Activated naive CD8-positive, alpha-beta T cell treated with anti-CD3 and anti-CD28 coated beads, Interleukin-2, amount 10 ng/mL, durations not matched to agents 7 days and 5 days (primary cell): ENCODE results near the gene TRPC1. TPM values are rescaled to one million over a fixed set of nuclear protein-coding genes. Genes with fewer than 3 reads are reported as not detected.

Experiments used
- ATAC-seq: fragments of 150-1000 bp; cut with Tn5 transposase; one replicate; pipeline ENCODE4 v1.10.0; 2021; ENCODE audit warnings: low read depth, moderate library complexity
- POLR2A ChIA-PET: fragments of 350-600 bp; sonication (Branson Sonifier 250); formaldehyde crosslinking; loops from one replicate; lab custom pipeline; 2021; ENCODE audit warnings: antibody characterized with exemption; lab: Charles Lee
- DNase-seq: peaks from one replicate; pipeline ENCODE4 v3.0.0; 2021
- H3K27ac Mint-ChIP-seq: one replicate; pipeline ENCODE4 v1.8.0; 2022; ENCODE audit warnings: mild to moderate bottlenecking, mixed read lengths
- H3K27me3 Mint-ChIP-seq: one replicate; pipeline ENCODE4 v1.8.0; 2022; ENCODE audit warnings: mild to moderate bottlenecking, moderate library complexity, mixed read lengths
- H3K36me3 Mint-ChIP-seq: one replicate; pipeline ENCODE4 v1.8.0; 2021; ENCODE audit warnings: mild to moderate bottlenecking, mixed read lengths
- H3K4me1 Mint-ChIP-seq: one replicate; pipeline ENCODE4 v1.8.0; 2021; ENCODE audit warnings: mixed read lengths
- H3K4me3 Mint-ChIP-seq: one replicate; pipeline ENCODE4 v1.8.0; 2022; ENCODE audit warnings: mild to moderate bottlenecking, moderate library complexity, mixed read lengths
- H3K9me3 Mint-ChIP-seq: one replicate; pipeline ENCODE4 v1.8.0; 2021; ENCODE audit warnings: mixed read lengths
- total RNA-seq, 2 experiments: library from RNA; stranded (reverse); gene quantifications; one replicate each; pipeline ENCODE4 v1.2.3, GENCODE V29; 2021

Gene TRPC1
- total RNA-seq, 2 experiments from 2014 or later = 2.2 to 2.8 TPM

DNA sequence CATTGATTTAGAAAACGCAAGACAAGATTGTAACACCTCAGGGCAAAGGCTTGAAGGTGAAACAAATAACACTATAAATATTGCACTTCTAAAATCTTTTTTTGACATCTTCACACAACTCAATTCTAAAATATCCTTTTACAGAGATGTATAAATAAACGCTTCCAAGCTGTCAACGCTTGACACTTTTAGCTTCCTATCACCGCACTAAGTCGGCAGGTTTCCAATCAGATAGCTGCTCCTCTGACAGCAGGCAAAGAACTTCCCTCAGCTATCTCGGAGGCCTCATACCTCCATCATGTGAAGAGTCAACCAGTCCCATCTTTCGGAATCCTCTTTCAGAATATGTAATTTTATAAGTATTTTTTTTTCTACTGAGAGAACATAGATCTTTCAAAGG is 94.1 kb downstream of the TRPC1 start:
- H3K27ac Mint-ChIP-seq = no peak overlapping the region
- POLR2A ChIA-PET = no interaction called here
- H3K27me3 Mint-ChIP-seq = peaks cover 24% of the 10 kb centered on the region
- ATAC-seq = no peak
- H3K36me3 Mint-ChIP-seq = no peaks in the 10 kb centered on the region
- H3K9me3 Mint-ChIP-seq = no peaks in the 10 kb centered on the region
- H3K4me1 Mint-ChIP-seq = no peaks in the 10 kb centered on the region
- no peak for DNase-seq
- no peak overlapping the region for H3K4me3 Mint-ChIP-seq

DNA sequence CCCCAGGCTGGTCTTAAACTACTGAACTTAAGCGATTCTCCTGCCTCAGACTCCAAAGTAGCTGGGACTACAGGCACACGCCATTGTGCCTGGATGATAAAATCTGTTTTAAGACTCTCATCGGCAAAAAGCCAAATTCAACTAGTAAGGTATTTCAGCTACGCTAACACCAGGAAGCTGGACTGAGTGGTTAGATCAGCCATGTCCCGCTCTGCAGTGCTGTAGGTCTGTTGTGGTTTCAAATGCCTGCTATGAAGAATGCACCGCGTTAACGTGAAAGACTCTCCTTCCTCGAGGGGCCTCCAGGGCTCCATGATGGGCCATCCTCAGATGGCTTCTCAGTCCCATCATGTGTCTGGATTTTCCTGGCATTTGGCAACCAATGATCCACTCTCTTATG is 94.8 kb downstream of the TRPC1 start:
- Mint-ChIP-seq H3K4me3 (no peak overlapping the region), H3K27me3 (peaks cover 26% of the 10 kb centered on the region), H3K27ac (no peak overlapping the region), H3K9me3 (no peaks in the 10 kb centered on the region), H3K36me3 (no peaks in the 10 kb centered on the region), H3K4me1 (no peaks in the 10 kb centered on the region)
- POLR2A ChIA-PET = no interaction called here
- no peak for ATAC-seq
- no peak for DNase-seq

DNA sequence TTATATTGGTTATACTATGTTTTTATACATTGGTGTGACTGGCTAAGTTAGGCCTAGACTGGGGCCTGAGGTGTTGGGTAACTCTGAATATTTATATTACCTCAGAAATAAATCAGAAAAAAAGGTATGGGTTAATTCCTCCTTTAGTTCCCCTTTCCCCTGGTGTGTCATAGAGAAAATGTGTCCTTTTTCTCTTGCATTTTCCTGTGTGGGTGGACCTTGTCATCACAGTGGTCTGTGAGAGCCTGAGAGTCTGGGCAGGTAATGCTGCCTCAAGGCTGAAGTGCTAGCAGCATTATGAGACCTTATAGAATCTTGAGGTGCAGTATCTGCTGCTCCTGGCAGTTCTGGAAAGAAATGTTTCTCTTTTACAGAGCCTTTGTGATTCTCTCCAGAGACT is 95.3 kb downstream of the TRPC1 start:
- POLR2A ChIA-PET = no interaction called here
- Mint-ChIP-seq H3K4me3 (no peak overlapping the region), H3K4me1 (no peaks in the 10 kb centered on the region), H3K36me3 (no peaks in the 10 kb centered on the region), H3K27ac (no peak overlapping the region), H3K9me3 (no peaks in the 10 kb centered on the region), H3K27me3 (peaks cover 24% of the 10 kb centered on the region)
- DNase-seq (no peak), ATAC-seq (no peak)

DNA sequence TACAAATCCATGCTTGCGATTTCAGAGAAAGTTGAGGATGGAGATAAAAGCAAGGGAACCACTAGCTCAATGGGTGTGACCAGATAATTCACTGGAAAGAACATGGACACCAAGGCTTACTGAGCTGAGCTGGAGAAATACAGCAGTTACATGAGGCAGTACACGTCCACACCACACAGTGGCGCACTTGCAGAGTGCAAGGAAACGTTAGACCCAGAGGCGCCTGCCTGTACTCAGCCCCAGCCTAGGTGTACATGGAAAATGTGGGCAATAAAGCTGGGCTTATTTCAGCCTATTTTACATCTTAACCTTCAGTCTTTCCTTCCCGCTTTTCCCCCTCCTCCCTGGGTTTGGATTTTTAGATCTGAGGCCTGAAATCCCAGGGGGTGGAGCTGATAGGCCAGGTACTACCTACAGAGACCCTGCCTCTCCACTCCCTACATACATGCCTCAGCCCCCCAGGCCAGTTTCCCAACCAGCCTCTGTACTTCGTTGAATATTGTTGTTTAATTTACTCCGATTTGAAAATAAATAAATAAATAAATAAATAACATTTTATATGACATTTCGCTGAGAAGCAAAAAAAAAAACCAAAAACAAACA is 105.0 kb downstream of the TRPC1 start:
- H3K36me3 Mint-ChIP-seq = no peaks in the 10 kb centered on the region
- H3K27me3 Mint-ChIP-seq = peaks cover 18% of the 10 kb centered on the region
- H3K27ac Mint-ChIP-seq = no peak overlapping the region
- ATAC-seq (peak; percentile 92), DNase-seq (peak; percentile 74)
- no peaks in the 10 kb centered on the region for H3K9me3 Mint-ChIP-seq
- peaks cover 2% of the 10 kb centered on the region for H3K4me1 Mint-ChIP-seq
- no peak overlapping the region for H3K4me3 Mint-ChIP-seq
- POLR2A ChIA-PET = interaction anchor here (0.6 kb wide), 1 partner anchor 237 kb away, joined by 5 read pairs; no protein-coding TSS in a partner anchor

DNA sequence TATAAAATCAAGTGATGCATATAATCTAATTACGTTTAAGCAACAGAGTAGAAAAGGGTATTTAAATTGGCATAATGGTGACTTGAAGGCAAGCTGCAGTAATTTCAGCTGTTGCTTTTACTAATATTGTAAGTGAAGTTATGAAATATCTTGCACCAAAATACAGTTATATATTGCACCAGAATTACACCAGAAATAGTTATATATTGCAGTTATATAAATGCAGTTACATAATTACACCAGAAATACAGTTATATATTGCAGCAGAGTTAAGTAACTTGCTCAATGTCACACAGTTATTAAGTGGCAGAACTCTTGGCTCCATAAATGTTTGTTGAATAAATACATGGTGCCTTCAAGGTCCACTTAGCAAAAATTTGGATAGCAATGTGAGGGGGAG is 113.7 kb downstream of the TRPC1 start:
- DNase-seq (no peak), ATAC-seq (no peak)
- POLR2A ChIA-PET = no interaction called here
- H3K4me1 Mint-ChIP-seq = no peaks in the 10 kb centered on the region
- H3K9me3 Mint-ChIP-seq = no peaks in the 10 kb centered on the region
- H3K36me3 Mint-ChIP-seq = no peaks in the 10 kb centered on the region
- no peak overlapping the region for H3K4me3 Mint-ChIP-seq
- H3K27ac Mint-ChIP-seq = no peak overlapping the region
- peaks cover 25% of the 10 kb centered on the region for H3K27me3 Mint-ChIP-seq

DNA sequence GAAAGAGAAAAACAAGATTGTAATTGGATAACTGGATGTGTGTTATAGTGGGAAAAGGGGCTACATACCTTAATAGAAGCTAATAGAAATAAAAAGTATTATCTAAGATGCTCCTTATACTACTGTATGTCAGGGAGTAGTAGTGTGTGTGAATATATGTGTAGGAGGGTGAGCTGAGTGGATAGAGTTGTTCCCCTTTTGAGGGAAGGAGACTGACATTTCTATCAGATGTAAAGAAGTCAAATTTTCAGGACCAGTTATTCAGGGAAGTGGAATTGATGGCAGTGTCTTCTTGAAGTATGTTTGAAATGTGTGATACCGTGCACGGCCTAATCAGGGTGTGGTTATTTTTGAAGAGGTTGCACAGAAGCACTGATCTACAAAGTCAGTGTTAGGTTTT is 116.0 kb downstream of the TRPC1 start:
- POLR2A ChIA-PET = no interaction called here
- Mint-ChIP-seq H3K27me3 (peaks cover 18% of the 10 kb centered on the region), H3K4me1 (no peaks in the 10 kb centered on the region), H3K4me3 (no peak overlapping the region), H3K27ac (no peak overlapping the region), H3K9me3 (no peaks in the 10 kb centered on the region), H3K36me3 (no peaks in the 10 kb centered on the region)
- no peak for DNase-seq
- ATAC-seq = no peak

DNA sequence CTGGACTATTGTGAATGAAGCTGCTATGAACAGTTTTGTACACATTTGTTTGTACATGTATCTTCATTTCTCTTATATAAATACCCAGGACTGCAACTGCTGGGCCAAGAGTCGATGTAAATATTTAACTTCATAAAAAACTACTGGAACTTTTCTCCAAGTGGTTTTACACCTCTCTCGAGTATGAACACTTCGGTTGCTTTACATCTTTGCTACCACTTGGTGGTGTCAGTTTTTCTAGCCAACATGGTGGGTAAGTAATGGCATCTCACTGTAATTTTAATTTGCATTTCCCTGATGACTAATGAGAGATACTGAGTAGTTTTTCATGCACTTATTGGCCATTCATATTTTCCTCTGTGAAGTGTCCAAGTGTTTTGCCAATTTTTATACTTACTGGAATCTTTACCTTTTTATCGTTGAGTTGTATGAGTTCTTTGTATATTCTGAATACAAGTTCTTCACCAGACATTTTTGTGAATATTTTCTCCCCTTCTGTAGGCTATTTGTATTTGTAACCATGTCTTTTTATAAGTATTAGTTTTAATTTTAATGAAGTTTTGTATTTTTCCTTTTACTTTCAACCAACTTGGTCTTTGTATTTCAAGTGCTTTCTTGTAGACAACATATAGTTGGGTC is 120.6 kb downstream of the TRPC1 start:
- Mint-ChIP-seq H3K4me3 (no peak overlapping the region), H3K36me3 (no peaks in the 10 kb centered on the region), H3K27me3 (peaks cover 11% of the 10 kb centered on the region), H3K4me1 (no peaks in the 10 kb centered on the region), H3K27ac (no peak overlapping the region), H3K9me3 (no peaks in the 10 kb centered on the region)
- ATAC-seq (peak; percentile 47), DNase-seq (no peak)
- POLR2A ChIA-PET = no interaction called here

DNA sequence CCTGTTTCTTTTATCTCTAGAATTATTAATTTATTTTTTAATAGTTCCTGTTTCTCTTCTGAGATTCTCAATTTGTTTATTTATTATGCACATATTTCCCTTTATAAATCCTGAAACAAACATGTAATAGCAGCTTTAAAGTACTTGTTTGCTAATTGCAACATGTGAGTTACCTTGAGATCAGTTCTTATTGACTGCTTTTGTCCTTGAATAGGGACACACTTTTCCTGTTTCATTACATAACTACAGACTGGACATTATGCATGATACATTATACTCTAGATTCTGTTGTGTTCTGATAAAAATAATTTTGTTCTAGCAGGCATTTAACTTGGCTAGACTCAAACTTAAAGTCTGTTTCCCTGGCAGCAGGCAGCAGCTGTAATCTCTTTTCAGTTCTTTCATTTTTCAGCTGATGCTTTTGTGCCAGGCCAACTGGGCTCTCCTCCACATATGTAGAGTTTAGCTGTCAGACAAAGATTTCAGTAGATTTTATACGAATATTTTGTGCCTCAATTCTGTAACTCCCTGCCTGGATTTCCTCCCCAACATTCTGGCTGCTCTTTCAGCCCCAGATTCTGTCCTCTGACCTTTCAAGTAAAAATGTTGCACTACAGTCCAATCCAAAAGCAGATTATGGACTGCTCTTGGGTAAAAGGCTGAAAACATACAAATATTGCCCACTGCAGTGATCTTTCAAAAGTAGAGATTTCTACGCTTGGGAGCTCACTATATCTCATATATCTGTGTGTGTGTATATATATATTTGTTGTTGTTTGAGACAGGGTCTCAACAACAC is 123.1 kb downstream of the TRPC1 start:
- DNase-seq (no peak), ATAC-seq (no peak)
- Mint-ChIP-seq H3K36me3 (no peaks in the 10 kb centered on the region), H3K4me3 (no peak overlapping the region), H3K4me1 (no peaks in the 10 kb centered on the region), H3K27ac (no peak overlapping the region), H3K9me3 (no peaks in the 10 kb centered on the region), H3K27me3 (peaks cover 5% of the 10 kb centered on the region)
- POLR2A ChIA-PET = no interaction called here

DNA sequence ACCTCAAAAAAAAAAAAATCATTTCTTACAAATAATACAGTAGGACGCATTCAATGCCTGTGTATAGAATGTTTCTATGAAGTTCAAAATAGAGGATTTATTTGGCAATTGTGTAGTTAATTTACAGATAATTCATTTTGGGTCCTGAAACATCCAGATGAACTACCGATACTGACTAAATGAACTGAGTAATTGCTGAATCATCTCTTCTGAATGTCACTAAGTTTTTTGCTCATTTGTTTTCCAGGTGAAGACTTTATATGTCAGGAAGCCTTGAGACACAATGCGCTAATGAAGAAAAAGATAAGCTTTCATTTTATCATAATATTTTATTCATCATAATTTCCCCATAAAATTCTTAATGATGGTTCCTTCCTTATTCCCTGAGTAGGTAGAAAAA is 125.3 kb downstream of the TRPC1 start:
- no peak for ATAC-seq
- no peak overlapping the region for H3K4me3 Mint-ChIP-seq
- no peaks in the 10 kb centered on the region for H3K36me3 Mint-ChIP-seq
- no peak for DNase-seq
- H3K4me1 Mint-ChIP-seq = no peaks in the 10 kb centered on the region
- POLR2A ChIA-PET = no interaction called here
- H3K27ac Mint-ChIP-seq = no peak overlapping the region
- H3K27me3 Mint-ChIP-seq = peaks cover 2% of the 10 kb centered on the region
- H3K9me3 Mint-ChIP-seq = no peaks in the 10 kb centered on the region

DNA sequence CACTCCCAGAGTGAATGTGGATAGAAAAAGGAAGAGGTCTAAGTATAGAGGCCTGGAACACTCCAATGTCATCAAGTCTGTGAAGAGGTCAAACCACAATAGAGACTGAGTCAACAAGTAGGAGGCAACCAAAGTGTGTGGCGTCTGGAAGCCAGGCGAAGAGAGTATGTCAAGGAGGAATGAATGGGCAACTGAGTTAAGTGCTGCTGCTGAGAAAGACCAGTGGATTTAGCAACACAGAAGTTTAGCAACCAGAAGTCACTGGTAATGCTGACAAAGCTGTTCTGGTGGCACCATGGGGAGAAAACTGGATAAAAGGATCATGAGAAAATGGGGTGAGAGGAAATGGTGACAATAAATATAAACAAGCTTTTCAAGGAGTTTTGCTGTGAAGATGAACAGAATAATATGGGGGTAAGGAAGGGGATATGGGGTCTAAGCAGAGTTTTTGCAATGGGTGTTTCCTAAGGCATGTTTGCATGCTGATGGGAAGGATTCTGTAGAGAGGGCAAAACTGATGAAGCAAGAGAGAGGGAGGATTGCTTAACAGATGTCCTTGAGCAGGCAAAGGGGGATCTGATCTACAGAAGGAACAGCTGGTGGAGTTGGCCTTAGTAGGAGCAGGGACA is 126.7 kb downstream of the TRPC1 start:
- ATAC-seq (no peak), DNase-seq (no peak)
- POLR2A ChIA-PET = no interaction called here
- Mint-ChIP-seq H3K4me3 (no peak overlapping the region), H3K36me3 (no peaks in the 10 kb centered on the region), H3K27me3 (peaks cover 4% of the 10 kb centered on the region), H3K4me1 (no peaks in the 10 kb centered on the region), H3K9me3 (no peaks in the 10 kb centered on the region), H3K27ac (no peak overlapping the region)

DNA sequence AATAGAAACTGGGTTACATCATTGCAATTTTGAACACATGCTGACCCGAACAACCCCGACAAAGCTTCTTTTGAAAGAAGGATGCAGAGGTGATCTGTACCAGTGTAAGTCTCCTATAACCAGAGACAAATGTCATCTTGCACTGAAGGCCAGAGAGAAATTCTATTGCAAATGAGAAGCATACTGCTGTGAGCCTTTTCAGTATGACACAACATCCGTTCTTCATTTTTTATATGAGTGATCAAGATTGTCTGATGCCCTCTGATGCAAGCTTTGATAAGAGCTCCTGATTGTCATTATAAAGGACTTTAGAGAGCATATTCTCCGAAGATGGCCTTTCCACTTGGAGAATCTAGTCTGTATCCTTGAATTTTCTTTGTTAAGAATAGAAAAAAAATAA is 128.2 kb downstream of the TRPC1 start:
- no peak for ATAC-seq
- Mint-ChIP-seq H3K4me3 (no peak overlapping the region), H3K27ac (no peak overlapping the region), H3K36me3 (no peaks in the 10 kb centered on the region), H3K27me3 (peaks cover 6% of the 10 kb centered on the region), H3K4me1 (no peaks in the 10 kb centered on the region), H3K9me3 (no peaks in the 10 kb centered on the region)
- no peak for DNase-seq
- POLR2A ChIA-PET = no interaction called here

DNA sequence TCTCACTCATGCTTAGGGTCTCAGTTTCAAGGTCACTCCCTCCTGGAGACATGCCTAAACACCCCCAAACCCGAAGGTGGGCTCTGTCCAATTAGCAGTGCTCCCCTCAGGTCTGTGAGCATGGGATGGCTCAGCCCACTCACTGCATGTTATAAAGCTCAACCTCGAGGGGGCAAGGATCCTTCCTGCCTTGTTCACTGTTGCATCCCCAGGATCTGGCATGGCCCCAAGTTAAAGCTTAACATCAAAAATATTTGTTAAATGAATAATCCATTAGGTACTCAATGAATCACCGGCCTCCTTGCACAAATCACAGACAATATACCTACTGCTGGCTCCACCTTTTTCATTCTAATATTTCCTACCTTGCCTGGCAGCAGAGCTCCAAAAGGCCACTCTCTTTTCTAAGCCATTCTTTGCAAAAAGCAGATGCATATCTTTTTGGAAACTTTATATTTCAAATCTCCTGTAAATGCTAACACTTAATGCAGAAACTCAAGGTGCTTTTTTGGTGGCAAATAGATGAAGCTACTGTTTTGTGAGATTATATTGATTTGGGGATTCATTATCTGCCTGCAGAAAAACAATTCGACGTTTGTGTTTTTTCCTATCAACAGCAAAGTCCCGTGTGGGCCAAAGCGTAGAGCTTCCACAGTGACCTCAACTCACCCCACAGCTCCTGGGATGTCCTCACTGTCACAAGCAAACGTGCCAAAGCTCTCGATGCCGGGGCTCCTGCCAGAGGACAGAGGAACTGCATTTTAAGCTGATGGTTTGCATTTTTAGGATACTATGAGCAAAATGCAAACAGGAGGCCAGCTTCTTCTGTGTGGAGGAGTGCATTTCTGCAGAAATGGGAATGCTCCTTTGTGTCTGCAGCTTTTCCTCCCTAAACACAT is 129.7 kb downstream of the TRPC1 start:
- no peak overlapping the region for H3K4me3 Mint-ChIP-seq
- no peaks in the 10 kb centered on the region for H3K9me3 Mint-ChIP-seq
- POLR2A ChIA-PET = no interaction called here
- ATAC-seq = no peak
- no peaks in the 10 kb centered on the region for H3K36me3 Mint-ChIP-seq
- no peak overlapping the region for H3K27ac Mint-ChIP-seq
- H3K4me1 Mint-ChIP-seq = no peaks in the 10 kb centered on the region
- no peak for DNase-seq
- peaks cover 8% of the 10 kb centered on the region for H3K27me3 Mint-ChIP-seq

DNA sequence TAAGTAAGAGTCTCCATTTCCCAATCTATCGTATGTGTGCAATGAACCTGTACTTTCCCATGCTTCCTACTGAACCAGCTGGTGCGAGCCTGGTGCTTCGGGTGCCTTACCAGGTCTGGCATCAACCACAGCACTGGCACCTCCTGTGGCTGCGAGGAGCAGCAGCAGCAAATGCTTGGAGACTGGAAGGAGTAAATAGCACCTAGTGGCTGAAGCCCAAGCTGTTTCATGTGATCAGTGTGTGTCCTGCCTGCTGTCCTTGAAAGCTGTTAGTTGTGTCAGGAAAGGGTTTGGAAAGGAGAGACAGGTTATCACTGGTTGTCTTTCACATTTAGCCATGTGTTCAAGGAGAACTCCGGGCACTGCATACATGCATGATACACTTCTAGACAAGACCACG is 133.2 kb downstream of the TRPC1 start:
- H3K27ac Mint-ChIP-seq = no peak overlapping the region
- ATAC-seq (no peak), DNase-seq (no peak)
- H3K36me3 Mint-ChIP-seq = no peaks in the 10 kb centered on the region
- POLR2A ChIA-PET = no interaction called here
- no peaks in the 10 kb centered on the region for H3K9me3 Mint-ChIP-seq
- no peak overlapping the region for H3K4me3 Mint-ChIP-seq
- no peaks in the 10 kb centered on the region for H3K4me1 Mint-ChIP-seq
- peaks cover 27% of the 10 kb centered on the region for H3K27me3 Mint-ChIP-seq
